ENCODE measurements around the gene IGSF1.
A peak's percentile ranks its signal among the peaks of the same experiment; 100 is the strongest.
"Not testable (repeated sequence)": the region's sequence is repeated elsewhere in the genome, so short reads cannot be mapped to it uniquely, and the experiment has no call there.

The IGSF1 gene

DNA sequence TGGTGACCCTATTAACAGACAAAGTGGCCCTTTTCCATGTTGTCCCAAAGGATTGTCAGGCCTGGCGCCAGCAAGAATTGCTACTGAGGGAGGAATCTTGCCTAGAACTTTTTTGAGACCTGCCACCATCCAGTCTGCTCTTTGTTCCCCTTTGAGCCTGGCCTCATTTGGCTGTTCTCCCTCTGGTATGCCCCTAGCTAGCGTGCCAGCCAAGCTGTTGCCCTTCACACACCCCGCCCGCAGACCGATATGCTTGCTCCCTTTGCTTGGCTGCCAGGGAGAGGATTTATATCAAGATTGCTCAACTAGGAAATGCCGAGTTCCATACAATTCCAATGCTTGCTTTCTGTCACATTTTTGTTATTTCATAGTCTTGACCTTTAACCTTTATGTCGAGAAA is 24.4 kb downstream of the IGSF1 start:
- DNase-seq = no peak
- ATAC-seq = no peak

DNA sequence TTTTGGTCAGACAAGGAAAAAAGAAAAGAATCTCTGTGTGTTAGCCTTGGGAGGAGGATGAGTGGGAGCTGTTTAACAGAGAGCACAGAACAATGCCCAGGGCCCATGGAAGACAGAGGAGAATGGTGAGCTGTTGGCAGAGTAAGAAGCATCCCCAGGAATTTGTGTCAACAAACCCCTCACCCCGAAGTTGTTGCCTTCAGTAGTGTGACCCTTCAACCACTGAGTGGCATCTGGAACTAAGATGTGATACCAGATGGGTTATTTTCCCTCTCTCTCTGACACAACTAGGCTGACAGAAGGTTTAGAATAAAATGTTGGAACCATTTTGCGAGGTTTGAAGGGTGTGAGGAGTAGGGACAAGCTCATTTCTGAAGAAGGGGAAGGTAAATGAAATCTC is 25.1 kb downstream of the IGSF1 start:
- no peak for DNase-seq
- ATAC-seq = no peak

DNA sequence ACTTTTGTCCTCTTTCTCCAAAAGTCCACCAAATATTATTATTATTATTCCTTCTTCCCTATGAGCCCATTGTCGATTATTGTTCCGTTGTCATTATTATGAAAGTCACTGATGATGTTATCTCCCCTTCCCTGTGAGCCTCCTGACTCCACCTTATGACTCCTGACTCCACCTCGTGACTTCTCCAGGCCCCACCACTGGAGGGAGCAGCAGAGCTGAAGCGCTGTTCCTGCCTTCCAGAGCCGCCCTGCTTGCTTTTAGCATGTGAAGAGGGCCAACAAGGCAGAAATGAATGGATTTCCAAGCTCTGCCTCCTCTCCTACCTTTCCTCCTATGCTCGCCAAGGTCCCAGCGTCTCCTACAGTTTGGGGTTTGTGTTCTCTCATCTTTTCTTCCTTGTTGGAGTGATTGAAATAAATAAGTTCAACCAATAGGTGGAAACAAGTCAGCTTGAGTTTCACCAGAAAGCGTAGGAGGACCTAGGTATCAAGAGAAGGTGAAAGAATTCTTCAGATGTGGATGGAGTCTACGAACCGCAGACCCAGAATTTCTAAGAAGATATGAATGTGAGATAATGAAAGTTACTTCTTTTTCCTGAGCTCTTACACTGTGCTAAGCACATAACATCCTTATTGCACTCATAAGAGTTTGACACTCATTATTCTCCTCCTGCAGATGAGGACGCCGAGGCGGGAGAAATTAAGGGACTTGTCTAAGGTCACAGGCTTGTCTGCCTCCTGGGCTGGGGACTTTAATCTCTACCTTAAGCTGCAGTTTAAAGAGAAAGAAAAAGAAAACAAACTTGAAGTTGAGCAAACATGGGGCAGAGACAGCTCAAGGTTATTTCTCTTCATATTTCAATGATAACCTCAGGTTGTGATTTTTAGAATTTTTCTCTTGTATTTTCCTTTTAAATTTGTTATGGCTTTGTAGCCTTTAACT is 26.1 kb downstream of the IGSF1 start:
- DNase-seq = peak; percentile 12
- no peak for ATAC-seq

- no peak for ATAC-seq
Measured at GRCh38 chrX:131262200-131262599, 26.9 kb downstream of the IGSF1 start.

GRCh38 chrX:131257367-131257766 is 31.7 kb downstream of the IGSF1 start:
- ATAC-seq (no peak), DNase-seq (no peak)

More at GRCh38 chrX:131262200-131262599, 26.9 kb downstream of the IGSF1 start:
- no peak for DNase-seq

GRCh38 chrX:131250984-131251738 is 37.9 kb downstream of the IGSF1 start:
- ATAC-seq, DNase-seq: not testable (repeated sequence)

- no peak for ATAC-seq
- DNase-seq = no peak
Measured at GRCh38 chrX:131239057-131239456, 50.0 kb downstream of the IGSF1 start.

- DNase-seq (no peak), ATAC-seq (no peak)
Measured at GRCh38 chrX:131237363-131237762, 51.7 kb downstream of the IGSF1 start.

- DNase-seq (no peak), ATAC-seq (no peak)
Measured at GRCh38 chrX:131235768-131236545, 53.1 kb downstream of the IGSF1 start.

- ATAC-seq (no peak), DNase-seq (no peak)
Measured at GRCh38 chrX:131227608-131228007, 61.5 kb downstream of the IGSF1 start.

- no peak for DNase-seq
- no peak for ATAC-seq
Measured at GRCh38 chrX:131226591-131226990, 62.5 kb downstream of the IGSF1 start.

DNA sequence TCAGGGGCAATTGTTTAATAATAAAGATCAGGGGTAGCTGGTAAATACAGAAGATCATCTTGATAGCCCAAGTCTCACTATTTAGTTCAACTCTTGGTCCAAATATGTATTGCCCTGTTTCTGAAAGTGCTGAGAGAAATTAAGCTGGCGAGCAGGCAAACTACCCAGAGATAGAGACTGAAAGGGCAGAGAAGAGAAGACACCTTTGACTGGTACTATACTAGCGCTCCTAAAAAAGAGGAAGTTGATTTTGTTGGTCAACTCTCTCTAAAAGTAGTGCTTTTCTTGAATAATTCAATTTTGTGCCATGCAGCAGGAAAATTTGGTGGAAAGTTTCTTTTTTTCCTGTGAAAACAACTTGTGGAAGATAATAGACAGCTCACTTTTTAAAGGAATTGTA is 64.0 kb downstream of the IGSF1 start:
- DNase-seq (no peak), ATAC-seq (no peak)
